ENCODE measurements around the gene SOCS7. TPM values are rescaled to one million over a fixed set of nuclear protein-coding genes. Genes with fewer than 3 reads are reported as not detected.

Gene SOCS7
- polyA plus RNA-seq, 1 donor (not counting 4 experiments of a cell fraction or from before 2014, with no cell fraction given): 7.5 TPM

DNA sequence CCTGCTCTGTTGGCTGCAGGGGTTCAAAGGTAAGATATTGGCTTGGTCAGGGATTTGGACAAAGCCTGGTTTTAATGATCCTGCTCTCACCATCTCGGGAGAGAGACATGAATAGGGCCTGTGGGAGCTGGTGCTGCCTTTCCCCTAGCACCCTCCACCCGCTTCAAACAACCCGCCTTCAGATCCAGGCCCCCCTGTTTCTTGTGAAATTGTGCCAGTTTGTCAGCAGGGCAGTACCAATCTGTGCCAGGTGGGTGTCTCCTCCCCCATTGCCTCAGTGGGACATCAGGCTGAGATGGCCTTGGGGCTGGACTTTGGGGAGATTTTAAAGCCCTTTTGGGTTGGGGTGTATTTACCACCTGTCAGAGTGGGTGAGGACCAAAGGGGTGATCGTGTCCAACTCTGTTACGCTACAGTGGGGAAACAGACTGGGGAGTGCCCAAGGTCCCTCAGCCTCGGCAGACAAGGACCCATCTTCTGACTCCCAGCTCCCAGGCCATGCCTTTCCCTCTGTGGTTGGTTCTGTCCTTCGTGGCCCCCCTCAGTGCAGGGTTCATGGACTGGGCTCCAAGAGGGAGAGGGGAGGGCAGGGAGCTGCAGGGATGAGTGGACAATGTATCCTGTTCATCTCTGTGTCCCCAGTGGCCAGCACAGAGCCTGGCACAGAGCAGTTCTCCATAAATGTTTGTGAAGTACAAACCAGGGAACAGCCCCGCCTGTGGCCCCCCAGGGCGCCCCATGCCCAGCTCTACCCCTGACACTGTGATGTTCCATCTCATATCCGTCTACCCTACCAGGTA is 79.9 kb downstream of the SOCS7 start:
- no peaks in the 10 kb centered on the region for H3K27me3 ChIP-seq (ENCODE audit: control insufficient read depth, extremely low read depth, insufficient read depth, low read length)
- H3K9me3 ChIP-seq (ENCODE audit: control insufficient read depth, low read depth, low read length): no peaks in the 10 kb centered on the region
- no peaks in the 10 kb centered on the region for H4K20me1 ChIP-seq (ENCODE audit: control insufficient read depth, extremely low read depth, insufficient read depth, low read length)
- FAIRE-seq (no peak), DNase-seq (ENCODE audit: low read depth, low spot score) (no peak)
- TF ChIP-seq EZH2 (IDR thresholded peaks at IDR 0.05; ENCODE audit: low read length): no peak
- TF ChIP-seq, protein P1, sequence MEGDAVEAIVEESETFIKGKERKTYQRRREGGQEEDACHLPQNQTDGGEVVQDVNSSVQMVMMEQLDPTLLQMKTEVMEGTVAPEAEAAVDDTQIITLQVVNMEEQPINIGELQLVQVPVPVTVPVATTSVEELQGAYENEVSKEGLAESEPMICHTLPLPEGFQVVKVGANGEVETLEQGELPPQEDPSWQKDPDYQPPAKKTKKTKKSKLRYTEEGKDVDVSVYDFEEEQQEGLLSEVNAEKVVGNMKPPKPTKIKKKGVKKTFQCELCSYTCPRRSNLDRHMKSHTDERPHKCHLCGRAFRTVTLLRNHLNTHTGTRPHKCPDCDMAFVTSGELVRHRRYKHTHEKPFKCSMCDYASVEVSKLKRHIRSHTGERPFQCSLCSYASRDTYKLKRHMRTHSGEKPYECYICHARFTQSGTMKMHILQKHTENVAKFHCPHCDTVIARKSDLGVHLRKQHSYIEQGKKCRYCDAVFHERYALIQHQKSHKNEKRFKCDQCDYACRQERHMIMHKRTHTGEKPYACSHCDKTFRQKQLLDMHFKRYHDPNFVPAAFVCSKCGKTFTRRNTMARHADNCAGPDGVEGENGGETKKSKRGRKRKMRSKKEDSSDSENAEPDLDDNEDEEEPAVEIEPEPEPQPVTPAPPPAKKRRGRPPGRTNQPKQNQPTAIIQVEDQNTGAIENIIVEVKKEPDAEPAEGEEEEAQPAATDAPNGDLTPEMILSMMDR (optimal IDR thresholded peaks at IDR 0.05 in 1 of 3, IDR thresholded peaks at IDR 0.05 in 1 of 3, conservative IDR thresholded peaks at IDR 0.05 in 1 of 3; ENCODE audit: extremely low read depth in 1 of 3, insufficient read depth in 2 of 3, low read length in 3 of 3): no peak
- no peaks in the 10 kb centered on the region for H3K79me2 ChIP-seq (ENCODE audit: control insufficient read depth, insufficient read depth, low read length)
- peaks cover 5% of the 10 kb centered on the region for H3K4me1 ChIP-seq (ENCODE audit: control insufficient read depth, extremely low read depth, insufficient read depth, low read length)
- H3K9me1 ChIP-seq (ENCODE audit: control insufficient read depth, extremely low read depth, insufficient read depth, low read length): no peaks in the 10 kb centered on the region
- H3K27ac ChIP-seq (ENCODE audit: control insufficient read depth, insufficient read depth, low read length): no peak overlapping the region
- no peak overlapping the region for H3K9ac ChIP-seq (ENCODE audit: control insufficient read depth, extremely low read depth, insufficient read depth, low read length)
- no peak overlapping the region for H3K4me2 ChIP-seq (ENCODE audit: control insufficient read depth, extremely low read depth, insufficient read depth, low read depth, low read length)
- H2AFZ ChIP-seq (ENCODE audit: control insufficient read depth, low read length): no peak overlapping the region
- no peak overlapping the region for H3K4me3 ChIP-seq (ENCODE audit: control insufficient read depth in 2 of 3, extremely low read depth in 1 of 3, insufficient read depth in 2 of 3, low read depth in 1 of 3, low read length in 3 of 3)
- no peaks in the 10 kb centered on the region for H3K36me3 ChIP-seq (ENCODE audit: control insufficient read depth in 2 of 2, extremely low read depth in 1 of 2, insufficient read depth in 2 of 2, low read length in 2 of 2)
- dilution Hi-C loops (cut with MboI; ENCODE audit: extremely low pct_ligation_motif_present, low sequenced_read_pairs): no loop called here

DNA sequence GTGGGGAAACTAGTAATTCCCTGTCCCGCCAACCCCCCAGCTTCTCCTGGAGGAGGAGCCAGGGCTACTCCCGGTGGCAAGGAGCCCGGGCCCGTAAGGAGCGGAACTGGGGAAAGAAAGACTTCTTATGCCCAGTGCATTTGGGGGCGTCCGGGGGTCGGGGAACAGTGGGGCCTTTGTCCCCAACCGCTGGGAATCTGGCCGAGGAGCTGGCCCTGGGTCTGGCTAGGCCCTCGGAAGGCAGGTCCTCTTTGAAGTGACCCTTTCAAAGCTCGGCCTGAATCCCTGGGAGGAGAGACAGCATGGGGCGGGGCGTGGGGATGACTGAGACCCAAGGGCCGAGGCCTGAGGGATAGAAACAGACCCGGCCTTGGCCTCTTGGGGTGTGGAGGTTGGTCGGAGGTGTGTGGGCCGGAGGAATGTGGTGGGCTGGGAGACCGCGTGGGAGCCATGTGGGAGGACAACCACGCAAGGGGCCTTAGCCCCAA is 82.6 kb downstream of the SOCS7 start:
- Histone ChIP-seq H3K9me1 (ENCODE audit: control insufficient read depth, extremely low read depth, insufficient read depth, low read length) (no peaks in the 10 kb centered on the region), H3K79me2 (ENCODE audit: control insufficient read depth, insufficient read depth, low read length) (no peaks in the 10 kb centered on the region), H3K36me3 (ENCODE audit: control insufficient read depth in 2 of 2, extremely low read depth in 1 of 2, insufficient read depth in 2 of 2, low read length in 2 of 2) (no peaks in the 10 kb centered on the region), H2AFZ (ENCODE audit: control insufficient read depth, low read length) (no peak overlapping the region), H3K27ac (ENCODE audit: control insufficient read depth, insufficient read depth, low read length) (no peak overlapping the region), H3K9ac (ENCODE audit: control insufficient read depth, extremely low read depth, insufficient read depth, low read length) (no peak overlapping the region), H3K27me3 (ENCODE audit: control insufficient read depth, extremely low read depth, insufficient read depth, low read length) (no peaks in the 10 kb centered on the region), H3K4me1 (ENCODE audit: control insufficient read depth, extremely low read depth, insufficient read depth, low read length) (no peaks in the 10 kb centered on the region), H4K20me1 (ENCODE audit: control insufficient read depth, extremely low read depth, insufficient read depth, low read length) (no peaks in the 10 kb centered on the region), H3K4me2 (ENCODE audit: control insufficient read depth, extremely low read depth, insufficient read depth, low read depth, low read length) (no peak overlapping the region), H3K9me3 (ENCODE audit: control insufficient read depth, low read depth, low read length) (no peaks in the 10 kb centered on the region), H3K4me3 (ENCODE audit: control insufficient read depth in 2 of 3, extremely low read depth in 1 of 3, insufficient read depth in 2 of 3, low read depth in 1 of 3, low read length in 3 of 3) (no peak overlapping the region)
- TF ChIP-seq, protein P1 (optimal IDR thresholded peaks at IDR 0.05 in 1 of 3, IDR thresholded peaks at IDR 0.05 in 1 of 3, conservative IDR thresholded peaks at IDR 0.05 in 1 of 3; ENCODE audit: extremely low read depth in 1 of 3, insufficient read depth in 2 of 3, low read length in 3 of 3): no peak
- TF ChIP-seq EZH2 (IDR thresholded peaks at IDR 0.05; ENCODE audit: low read length): no peak
- dilution Hi-C loops (cut with MboI; ENCODE audit: extremely low pct_ligation_motif_present, low sequenced_read_pairs): no loop called here
- FAIRE-seq: no peak
- DNase-seq (ENCODE audit: low read depth, low spot score): no peak

All from keratinocyte (primary cell).